Heart right ventricle (tissue), 16 donors: ENCODE results near the gene TRANK1. TPM values are rescaled to one million over a fixed set of nuclear protein-coding genes. Genes with fewer than 3 reads are reported as not detected.

Experiments used
- ATAC-seq, 8 donors: fragments of 200-7000 bp; cut with Tn5 transposase; one replicate each; pipeline ENCODE4 v1.9.1; 2020; ENCODE audit warnings: mild to moderate bottlenecking in 8 of 8, moderate library complexity in 8 of 8, moderate number of reproducible peaks in 1 of 8
- DNase-seq, 2 donors: peaks; one replicate each; pipeline ENCODE4 v3.0.0-alpha.2; 2020
- H3K27ac ChIP-seq, 10 donors: fragments of 200-600 bp; sonication (generic) in 2 of 10; one replicate each; pipeline versions ENCODE4 v1.5.0 to v1.8.0; 2020 to 2022; ENCODE audit warnings: mild to moderate bottlenecking in 3 of 10
- H3K27me3 ChIP-seq, 7 donors: fragments of 200-600 bp; one replicate each; pipeline ENCODE4 v1.8.0; 2021 to 2022; ENCODE audit warnings: mild to moderate bottlenecking in 2 of 7
- H3K36me3 ChIP-seq, 9 donors: fragments of 200-600 bp; sonication (generic) in 1 of 9; one replicate each; pipeline versions ENCODE4 v1.5.0 to v1.8.0; 2020 to 2022; ENCODE audit warnings: mild to moderate bottlenecking in 2 of 9
- H3K4me1 ChIP-seq, 9 donors: fragments of 200-600 bp; sonication (generic) in 1 of 9; one replicate each; pipeline versions ENCODE4 v1.5.0 to v1.8.0; 2020 to 2022; ENCODE audit warnings: mild to moderate bottlenecking in 4 of 9
- H3K4me3 ChIP-seq, 10 donors: fragments of 200-600 bp; sonication (generic) in 2 of 10; one replicate each; pipeline versions ENCODE4 v1.5.0 to v1.8.0; 2020 to 2022; ENCODE audit warnings: mild to moderate bottlenecking in 7 of 10, moderate library complexity in 2 of 10
- H3K9me3 ChIP-seq, 11 donors: fragments of 200-600 bp in 10 of 11; sonication (generic) in 2 of 11; one replicate each; pipeline versions ENCODE4 v1.5.0 to v1.8.0; 2013 to 2022; ENCODE audit warnings: mild to moderate bottlenecking in 2 of 11, control low read depth in 1 of 11, moderate library complexity in 1 of 11
- WGBS, 2 donors: extraction: QIAGEN DNeasy Blood & Tissue Kit; methylation state at CpG; one replicate each; pipeline ENCODE4 v1.1.7; 2013; ENCODE audit warnings: inconsistent platforms in 1 of 2; 5-methylcytosine and 5-hydroxymethylcytosine counted together
- intact Hi-C, 10 donors: fragments of 100-400 bp; cut with DNase I; formaldehyde crosslinking; loops; one replicate each; pipeline versions ENCODE4 v1.11.1 to v1.14.2; 2022
- polyA plus RNA-seq, 2 donors: library from polyadenylated mRNA; stranded (reverse); fragments of 200-250 nt; gene quantifications; one replicate each; pipeline ENCODE4 v1.2.3, GENCODE V29; 2013
- total RNA-seq, 10 donors: library from RNA; stranded (reverse); fragmentation: NEBNext Ultra II Directional in 3 of 10; extraction: Animal tissue kit (Norgen Biotek cat#: 25700) in 3 of 10; gene quantifications; one replicate each; pipeline versions ENCODE4 v1.2.1 to v1.2.4, GENCODE V29; 2021 to 2023
- TF ChIP-seq, protein P1 (sequence below), 9 donors: fragments of 200-600 bp; sonication (generic) in 2 of 9; IDR thresholded peaks; one replicate each; pipeline versions ENCODE4 v1.5.0 to v1.8.0; 2021 to 2022; ENCODE audit warnings: antibody characterized with exemption in 9 of 9, mild to moderate bottlenecking in 5 of 9, moderate library complexity in 1 of 9
- donor health status: Arrhythmogenic right ventricular cardiomyopathy.
- donor health status: ischemic (EF 13 %, LVEDD 7.1; RV severe dilation, severe dysfunction).
- donor health status: healthy with polysubstance abuse.
- donor health status: DM: no; HTN: yes; CAD: no.
- donor health status: DM: no; HTN: no; CAD: no.
- donor health status: ischemic (EF 25% LVEDD 6.9; RV normal size, moderate dysfunction).
- donor health status: ischemic (EF 25% LVEDD 5.7; RV mildly dilated, moderate dysfunction).
- donor health status: healthy.
- donor health status: DM: yes; HTN: yes; CAD: no.
- donor health status: Ischemic cardiomyopathy.
- donor health status: ischemic (EF 35%, LVEDD 5.7; RV mildly dilated, moderate dysfunction).
- donor health status: nonischemic (EF 11% LVEDD 7.7; RV severe dilation, severe dysfunction).
- donor health status: DM: yes; HTN: yes; CAD: no.
- donor health status: PGD.
- donor health status: ischemic (EF 29% LVEDD 5.4; RV normal size, mild dysfunction).
- donor health status: nonischemic (EF 23%, LVEDD 6.1; RV moderate dilation, normal function).

TRANK1 gene
- total and polyA plus RNA-seq, 12 donors, result 1.3 to 20.8 (median 4.9) TPM

- whole genome bisulfite sequencing, 2 donors, result 73 to 77% methylated on average over 2 of the region's 2 CpGs
- ATAC-seq (no peak), DNase-seq (no peak)
These were observed 148.7 kb downstream of the TRANK1 start for GRCh38 chr3:36796161-36796560.

DNA sequence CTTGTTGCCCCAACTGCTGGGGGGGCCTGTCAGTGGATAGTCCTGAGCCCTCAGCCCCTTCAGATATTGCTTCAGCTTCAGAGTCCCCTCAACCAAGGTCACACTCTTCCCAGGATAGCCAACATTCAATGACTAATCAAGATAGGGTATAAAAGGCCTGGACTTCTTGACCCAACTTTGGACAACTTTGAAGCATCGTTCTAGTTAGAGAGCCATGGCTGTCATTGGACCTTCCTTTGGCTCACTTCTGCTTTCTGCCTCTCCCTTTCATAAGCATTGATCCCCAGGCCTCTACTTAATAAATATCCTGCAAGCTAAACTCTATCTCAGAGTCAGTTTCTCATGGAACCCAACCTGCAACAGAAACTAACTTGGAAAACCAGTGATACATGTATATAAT is 149.2 kb downstream of the TRANK1 start:
- no peak for DNase-seq
- no peaks in the 10 kb centered on the region for H3K36me3 ChIP-seq
- H3K27me3 ChIP-seq, result peaks cover 0 to 5% (median 0%) of the 10 kb centered on the region in 7 donors
- H3K9me3 ChIP-seq, result peaks cover 0 to 3% (median 0%) of the 10 kb centered on the region in 11 donors
- TF ChIP-seq, protein P1, sequence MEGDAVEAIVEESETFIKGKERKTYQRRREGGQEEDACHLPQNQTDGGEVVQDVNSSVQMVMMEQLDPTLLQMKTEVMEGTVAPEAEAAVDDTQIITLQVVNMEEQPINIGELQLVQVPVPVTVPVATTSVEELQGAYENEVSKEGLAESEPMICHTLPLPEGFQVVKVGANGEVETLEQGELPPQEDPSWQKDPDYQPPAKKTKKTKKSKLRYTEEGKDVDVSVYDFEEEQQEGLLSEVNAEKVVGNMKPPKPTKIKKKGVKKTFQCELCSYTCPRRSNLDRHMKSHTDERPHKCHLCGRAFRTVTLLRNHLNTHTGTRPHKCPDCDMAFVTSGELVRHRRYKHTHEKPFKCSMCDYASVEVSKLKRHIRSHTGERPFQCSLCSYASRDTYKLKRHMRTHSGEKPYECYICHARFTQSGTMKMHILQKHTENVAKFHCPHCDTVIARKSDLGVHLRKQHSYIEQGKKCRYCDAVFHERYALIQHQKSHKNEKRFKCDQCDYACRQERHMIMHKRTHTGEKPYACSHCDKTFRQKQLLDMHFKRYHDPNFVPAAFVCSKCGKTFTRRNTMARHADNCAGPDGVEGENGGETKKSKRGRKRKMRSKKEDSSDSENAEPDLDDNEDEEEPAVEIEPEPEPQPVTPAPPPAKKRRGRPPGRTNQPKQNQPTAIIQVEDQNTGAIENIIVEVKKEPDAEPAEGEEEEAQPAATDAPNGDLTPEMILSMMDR (IDR thresholded peaks at IDR 0.05), result no peak
- no peak overlapping the region for H3K27ac ChIP-seq
- intact Hi-C loops, result no loop called here
- H3K4me3 ChIP-seq, result no peak overlapping the region
- WGBS, 2 donors, result 85 to 100% methylated on average over 1 of the region's 1 CpG
- no peak for ATAC-seq
- H3K4me1 ChIP-seq, result no peaks in the 10 kb centered on the region

More at GRCh38 chr3:36796161-36796560, 148.7 kb downstream of the TRANK1 start:
- Histone ChIP-seq H3K4me3 (no peak overlapping the region), H3K27me3 (peaks cover 0 to 5% (median 0%) of the 10 kb centered on the region in 7 donors), H3K27ac (no peak overlapping the region), H3K4me1 (no peaks in the 10 kb centered on the region), H3K36me3 (no peaks in the 10 kb centered on the region), H3K9me3 (peaks cover 0 to 3% (median 0%) of the 10 kb centered on the region in 11 donors)
- intact Hi-C loops, result no loop called here
- TF ChIP-seq, protein P1 (IDR thresholded peaks at IDR 0.05), result no peak

- WGBS, 2 donors, result 68 to 70% methylated on average over 4 of the region's 4 CpGs
- TF ChIP-seq, protein P1 (IDR thresholded peaks at IDR 0.05), result peak in 5 of 9 donors; percentile 8 to 38 (median 19)
- H3K4me3 ChIP-seq, result no peak overlapping the region
- no peaks in the 10 kb centered on the region for H3K36me3 ChIP-seq
- DNase-seq (no peak), ATAC-seq (no peak)
- no peak overlapping the region for H3K27ac ChIP-seq
- intact Hi-C loops, result no loop called here
- peaks cover 0 to 5% (median 0%) of the 10 kb centered on the region in 7 donors for H3K27me3 ChIP-seq
- H3K4me1 ChIP-seq, result peaks cover 0 to 3% (median 0%) of the 10 kb centered on the region in 9 donors
- no peaks in the 10 kb centered on the region for H3K9me3 ChIP-seq
These were observed 152.5 kb downstream of the TRANK1 start for GRCh38 chr3:36792342-36792741.

DNA sequence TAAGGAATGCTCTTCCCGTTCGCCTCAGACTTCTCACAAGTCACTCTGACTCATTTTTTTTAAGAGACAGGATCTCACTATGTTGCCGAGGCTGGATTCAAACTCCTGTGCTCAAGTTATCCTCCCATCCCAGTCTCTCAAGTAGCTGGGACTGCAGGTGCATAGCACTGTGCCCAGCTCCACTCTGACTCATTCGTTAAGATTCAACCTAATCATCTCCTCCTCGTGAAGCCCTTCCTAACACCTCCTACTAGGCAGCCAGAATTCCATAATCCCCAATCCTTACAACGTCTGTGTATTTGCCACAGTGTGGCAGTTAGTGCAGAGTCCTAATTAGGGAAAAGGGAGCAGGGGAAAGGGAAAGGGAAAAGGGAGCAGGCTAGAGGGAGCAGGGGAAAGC is 154.1 kb downstream of the TRANK1 start:
- intact Hi-C loops, result no loop called here

More for the DNA sequence above, 154.1 kb downstream of the TRANK1 start:
- 51 to 54% methylated on average over 6 of the region's 6 CpGs for WGBS, 2 donors
- ATAC-seq, result no peak
- TF ChIP-seq, protein P1 (IDR thresholded peaks at IDR 0.05), result no peak
- Histone ChIP-seq H3K4me1 (peaks cover 0 to 10% (median 0%) of the 10 kb centered on the region in 9 donors), H3K27me3 (peaks cover 0 to 5% (median 0%) of the 10 kb centered on the region in 7 donors), H3K4me3 (no peak overlapping the region), H3K27ac (no peak overlapping the region), H3K9me3 (no peaks in the 10 kb centered on the region), H3K36me3 (no peaks in the 10 kb centered on the region)
- no peak for DNase-seq
